ENCODE measurements around the gene CDH20. TPM values are rescaled to one million over a fixed set of nuclear protein-coding genes. Genes with fewer than 3 reads are reported as not detected.

The CDH20 gene
- total RNA-seq, 4 donors from 2014 or later: 0.83 to 5.5 (median 2.0) TPM

- Histone ChIP-seq H3K27me3 (no peaks in the 10 kb centered on the region), H3K36me3 (no peaks in the 10 kb centered on the region), H3K4me3 (no peak overlapping the region), H3K4me1 (no peaks in the 10 kb centered on the region), H3K27ac (no peak overlapping the region), H3K9me3 (no peaks in the 10 kb centered on the region)
- no peak for TF ChIP-seq POLR2A (IDR thresholded peaks at IDR 0.05)
- TF ChIP-seq CTCF (IDR thresholded peaks at IDR 0.05): no peak
- DNase-seq: no peak
Observed at GRCh38 chr18:61379827-61380226, 46.6 kb downstream of the CDH20 start.

- no peaks in the 10 kb centered on the region for H3K9me3 ChIP-seq
- no peak overlapping the region for H3K4me3 ChIP-seq
- TF ChIP-seq CTCF (IDR thresholded peaks at IDR 0.05) (no peak), POLR2A (IDR thresholded peaks at IDR 0.05) (no peak)
- H3K4me1 ChIP-seq: no peaks in the 10 kb centered on the region
- no peaks in the 10 kb centered on the region for H3K36me3 ChIP-seq
- peak overlapping the region in 1 of 4 donors; percentile 12 for H3K27ac ChIP-seq
- DNase-seq: peak in 1 of 3 donors; percentile 75
- no peaks in the 10 kb centered on the region for H3K27me3 ChIP-seq
Observed at GRCh38 chr18:61388010-61388409, 54.8 kb downstream of the CDH20 start.

- Histone ChIP-seq H3K36me3 (no peaks in the 10 kb centered on the region), H3K27ac (no peak overlapping the region), H3K9me3 (no peaks in the 10 kb centered on the region), H3K4me1 (no peaks in the 10 kb centered on the region), H3K27me3 (no peaks in the 10 kb centered on the region), H3K4me3 (no peak overlapping the region)
- no peak for DNase-seq
- no peak for TF ChIP-seq CTCF (IDR thresholded peaks at IDR 0.05)
Observed at GRCh38 chr18:61394983-61395382, 61.8 kb downstream of the CDH20 start.

GRCh38 chr18:61397222-61397621 lies 64.0 kb downstream of the CDH20 start:
- Histone ChIP-seq H3K4me3 (no peak overlapping the region), H3K9me3 (no peaks in the 10 kb centered on the region), H3K27me3 (no peaks in the 10 kb centered on the region), H3K36me3 (no peaks in the 10 kb centered on the region), H3K27ac (no peak overlapping the region), H3K4me1 (peaks cover 0 to 5% (median 0%) of the 10 kb centered on the region in 4 donors)
- DNase-seq: no peak
- TF ChIP-seq POLR2A (IDR thresholded peaks at IDR 0.05) (no peak), CTCF (IDR thresholded peaks at IDR 0.05) (no peak)

- Histone ChIP-seq H3K36me3 (no peaks in the 10 kb centered on the region), H3K27ac (no peak overlapping the region), H3K9me3 (no peaks in the 10 kb centered on the region), H3K4me3 (no peak overlapping the region), H3K27me3 (no peaks in the 10 kb centered on the region), H3K4me1 (peaks cover 0 to 5% (median 0%) of the 10 kb centered on the region in 4 donors)
- TF ChIP-seq CTCF (IDR thresholded peaks at IDR 0.05) (no peak), POLR2A (IDR thresholded peaks at IDR 0.05) (no peak)
- DNase-seq: no peak
Observed at GRCh38 chr18:61398961-61399705, 65.9 kb downstream of the CDH20 start.

Measured in Peyer's patch (tissue), 4 donors.